Activated T-cell treated with anti-CD3 and anti-CD28 coated beads, Interleukin-2, amount 50 U/mL, for 4 hours (primary cell): ENCODE data around the gene SBK2. TPM values are rescaled to one million over a fixed set of nuclear protein-coding genes. Genes with fewer than 3 reads are reported as not detected.

Source experiments
- ATAC-seq, 2 donors: fragments of 200-7000 bp; cut with Tn5 transposase; one replicate each; pipeline ENCODE4 v1.10.0; 2021
- DNase-seq: peaks from one replicate; pipeline ENCODE4 v3.0.0-alpha.2; 2020
- H3K27me3 Mint-ChIP-seq: one replicate; pipeline ENCODE4 v1.8.0; 2021; ENCODE audit warnings: low read depth, mixed read lengths
- H3K36me3 Mint-ChIP-seq: one replicate; pipeline ENCODE4 v1.8.0; 2022; ENCODE audit warnings: mixed read lengths; ENCODE audit not compliant: insufficient read depth
- H3K4me1 Mint-ChIP-seq: one replicate; pipeline ENCODE4 v1.8.0; 2021; ENCODE audit warnings: low read depth, mixed read lengths
- H3K4me3 Mint-ChIP-seq: one replicate; pipeline ENCODE4 v1.8.0; 2021; ENCODE audit warnings: mild to moderate bottlenecking, moderate library complexity, mixed read lengths
- H3K9me3 Mint-ChIP-seq: one replicate; pipeline ENCODE4 v1.8.0; 2021; ENCODE audit warnings: mixed read lengths
- total RNA-seq, 3 donors: library from RNA; stranded (reverse); gene quantifications; one replicate each; pipeline ENCODE4 v1.2.1, GENCODE V29; 2021

SBK2 gene
- total RNA-seq, 3 donors from 2014 or later: not detected

DNA sequence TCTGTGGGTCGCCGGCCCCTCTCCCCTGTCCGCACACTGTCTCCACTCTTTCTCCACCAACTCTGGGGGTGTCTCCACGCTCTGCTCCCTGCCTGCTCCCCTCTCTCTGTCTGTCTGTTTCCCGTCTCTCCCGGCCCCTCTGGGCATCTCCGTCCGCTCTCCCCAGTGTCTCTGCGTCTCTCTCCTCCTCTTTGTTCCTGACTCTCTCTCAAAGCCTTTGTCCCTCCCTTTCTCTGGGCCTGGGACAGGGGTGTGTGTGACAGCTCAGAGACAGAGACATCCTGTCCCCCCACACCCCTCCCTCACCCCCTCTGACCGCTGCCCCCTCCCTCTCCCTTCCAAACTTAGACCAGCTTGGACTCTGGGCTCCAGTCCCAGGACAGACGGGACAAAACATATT lies 9.1 kb upstream of the SBK2 start:
- no peaks in the 10 kb centered on the region for H3K4me1 Mint-ChIP-seq
- DNase-seq: no peak
- H3K27me3 Mint-ChIP-seq: peaks cover 28% of the 10 kb centered on the region
- no peaks in the 10 kb centered on the region for H3K36me3 Mint-ChIP-seq
- no peaks in the 10 kb centered on the region for H3K9me3 Mint-ChIP-seq
- no peak for ATAC-seq
- H3K4me3 Mint-ChIP-seq: no peak overlapping the region

- ATAC-seq (no peak), DNase-seq (no peak)
- H3K36me3 Mint-ChIP-seq: no peaks in the 10 kb centered on the region
- no peaks in the 10 kb centered on the region for H3K4me1 Mint-ChIP-seq
- no peaks in the 10 kb centered on the region for H3K9me3 Mint-ChIP-seq
- H3K27me3 Mint-ChIP-seq: peaks cover 28% of the 10 kb centered on the region
- no peak within 1 kb of the TSS for H3K4me3 Mint-ChIP-seq
Measured at GRCh38 chr19:55545443-55545842, 8.5 kb upstream of the SBK2 start, which contains the start of gene SBK3. Gene SBK3, minus strand, starts transcription at chr19:55545543. Its CDS starts 0 bp downstream, at chr19:55545543.

DNA sequence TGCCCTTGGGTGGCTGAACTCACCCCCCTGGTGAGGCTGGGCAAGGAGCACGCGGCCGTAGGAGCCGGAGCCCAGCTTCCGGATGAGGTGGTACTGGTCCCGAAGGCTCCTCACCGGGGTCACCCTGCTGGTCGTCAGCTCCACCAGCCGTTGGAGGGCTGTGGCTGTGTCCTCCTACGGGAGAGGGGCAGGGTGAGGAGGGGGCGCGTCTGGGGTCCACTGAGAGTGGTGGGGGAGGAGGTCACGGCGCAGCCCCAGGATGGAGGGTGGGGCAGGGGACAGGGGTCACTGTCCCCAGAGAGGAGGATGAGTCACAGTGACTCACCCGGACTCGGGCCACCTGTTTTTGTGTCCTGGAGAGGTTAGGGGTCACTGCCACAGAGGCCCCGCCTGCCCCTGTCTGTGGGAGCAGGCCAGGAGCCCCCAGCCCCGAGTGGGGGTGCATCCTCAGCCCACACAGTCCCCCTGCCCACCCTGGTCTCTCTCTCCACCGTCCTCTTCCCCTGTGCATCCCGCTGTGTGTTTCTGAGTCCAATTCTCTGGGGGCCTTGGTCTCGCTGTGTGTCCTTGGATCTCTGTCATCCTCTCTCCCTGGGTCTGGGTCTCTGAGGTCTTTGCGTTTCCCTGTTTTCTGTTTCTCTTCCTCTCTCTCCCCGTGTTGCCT lies 8.0 kb upstream of the SBK2 start:
- no peak for DNase-seq
- Mint-ChIP-seq H3K27me3 (peaks cover 28% of the 10 kb centered on the region), H3K9me3 (no peaks in the 10 kb centered on the region), H3K4me1 (no peaks in the 10 kb centered on the region), H3K4me3 (no peak overlapping the region), H3K36me3 (no peaks in the 10 kb centered on the region)
- ATAC-seq: no peak

GRCh38 chr19:55544014-55544413 lies 7.1 kb upstream of the SBK2 start:
- Mint-ChIP-seq H3K36me3 (no peaks in the 10 kb centered on the region), H3K4me1 (no peaks in the 10 kb centered on the region), H3K4me3 (no peak overlapping the region), H3K27me3 (peaks cover 25% of the 10 kb centered on the region), H3K9me3 (no peaks in the 10 kb centered on the region)
- ATAC-seq: no peak
- no peak for DNase-seq

- no peak for ATAC-seq
- Mint-ChIP-seq H3K9me3 (no peaks in the 10 kb centered on the region), H3K4me1 (no peaks in the 10 kb centered on the region)
Measured at GRCh38 chr19:55543567-55543966, 6.6 kb upstream of the SBK2 start.

DNA sequence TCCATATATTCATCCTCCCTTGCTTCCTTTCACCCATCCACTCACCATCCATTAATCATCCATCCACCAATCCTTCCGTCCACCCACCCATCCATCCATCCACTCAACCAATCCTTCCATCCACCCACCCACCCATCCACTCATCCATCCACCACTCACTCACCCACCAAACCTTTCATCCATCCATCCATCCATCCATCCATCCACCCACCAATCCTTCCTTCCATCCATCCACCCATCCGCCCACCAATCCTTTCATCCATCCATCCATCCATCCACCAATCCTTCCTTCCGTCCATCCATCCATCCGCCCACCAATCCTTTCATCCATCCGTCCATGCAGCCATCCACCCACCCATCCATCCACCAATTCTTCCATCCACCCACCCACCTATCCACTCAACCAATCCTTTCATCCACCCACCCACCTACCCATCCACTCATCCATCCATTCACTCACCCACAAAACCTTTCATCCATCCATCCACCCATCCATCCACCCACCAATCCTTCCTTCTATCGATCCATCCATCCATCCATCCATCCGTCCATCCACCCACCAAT lies 5.4 kb upstream of the SBK2 start:
- Mint-ChIP-seq H3K4me3 (no peak overlapping the region), H3K9me3 (no peaks in the 10 kb centered on the region), H3K4me1 (no peaks in the 10 kb centered on the region), H3K36me3 (no peaks in the 10 kb centered on the region), H3K27me3 (peaks cover 15% of the 10 kb centered on the region)
- no peak for DNase-seq
- ATAC-seq: no peak

More at GRCh38 chr19:55543567-55543966, 6.6 kb upstream of the SBK2 start:
- Mint-ChIP-seq H3K4me3 (no peak overlapping the region), H3K27me3 (peaks cover 24% of the 10 kb centered on the region), H3K36me3 (no peaks in the 10 kb centered on the region)
- no peak for DNase-seq

DNA sequence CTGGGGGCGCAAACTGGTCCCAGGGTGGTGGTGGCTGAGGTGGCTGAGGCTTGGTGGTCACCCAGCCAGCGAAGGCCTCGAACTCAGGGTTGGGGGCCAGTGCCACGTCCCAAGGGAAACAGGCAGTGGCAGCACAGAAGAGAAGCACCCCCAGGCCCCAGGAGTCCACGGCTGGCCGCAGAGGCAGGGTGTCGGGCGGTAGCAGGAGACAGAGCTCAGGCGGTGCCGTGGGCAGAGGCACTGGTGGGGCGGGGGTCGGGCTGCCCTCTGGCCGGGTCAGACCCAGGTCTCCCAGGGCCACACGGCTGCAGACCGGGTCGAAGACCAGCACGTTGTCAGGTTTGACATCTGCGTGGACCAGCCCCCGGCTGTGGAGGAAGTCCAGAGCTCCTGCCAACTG lies 4.2 kb upstream of the SBK2 start:
- DNase-seq (no peak), ATAC-seq (no peak)
- Mint-ChIP-seq H3K9me3 (no peaks in the 10 kb centered on the region), H3K36me3 (no peaks in the 10 kb centered on the region), H3K27me3 (peaks cover 10% of the 10 kb centered on the region), H3K4me1 (no peaks in the 10 kb centered on the region), H3K4me3 (no peak overlapping the region)

DNA sequence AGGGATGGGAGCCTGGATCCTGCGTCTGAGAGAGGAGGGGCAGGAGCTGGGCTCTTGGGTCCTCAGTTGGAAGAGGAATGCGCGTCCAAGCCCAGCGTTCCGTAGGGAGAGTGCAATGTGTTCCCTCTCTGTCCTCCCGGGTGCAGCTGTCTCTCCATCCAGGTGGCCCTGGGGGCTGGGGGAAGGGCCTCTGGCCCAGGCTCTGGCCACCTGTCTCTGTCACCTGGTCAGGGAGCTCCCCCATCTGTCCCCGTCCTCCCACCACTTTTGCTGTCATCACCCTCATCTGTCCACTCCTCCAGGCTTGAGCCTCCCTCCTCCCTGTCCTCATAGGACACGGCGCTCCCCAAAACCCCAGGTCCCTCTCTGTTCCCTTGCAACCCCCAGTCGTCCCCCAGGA lies 3.7 kb upstream of the SBK2 start:
- Mint-ChIP-seq H3K4me3 (no peak overlapping the region), H3K4me1 (no peaks in the 10 kb centered on the region), H3K9me3 (no peaks in the 10 kb centered on the region), H3K36me3 (no peaks in the 10 kb centered on the region), H3K27me3 (peaks cover 6% of the 10 kb centered on the region)
- DNase-seq (no peak), ATAC-seq (no peak)

- ATAC-seq (no peak), DNase-seq (no peak)
- Mint-ChIP-seq H3K36me3 (no peaks in the 10 kb centered on the region), H3K9me3 (no peaks in the 10 kb centered on the region), H3K4me1 (no peaks in the 10 kb centered on the region), H3K27me3 (no peaks in the 10 kb centered on the region), H3K4me3 (no peak overlapping the region)
Measured at GRCh38 chr19:55539090-55539984, 2.4 kb upstream of the SBK2 start.

- Mint-ChIP-seq H3K9me3 (no peaks in the 10 kb centered on the region), H3K4me3 (no peak overlapping the region), H3K4me1 (no peaks in the 10 kb centered on the region), H3K36me3 (no peaks in the 10 kb centered on the region), H3K27me3 (no peaks in the 10 kb centered on the region)
- no peak for DNase-seq
- no peak for ATAC-seq
Measured at GRCh38 chr19:55538132-55538531, 1.2 kb upstream of the SBK2 start.

- H3K36me3 Mint-ChIP-seq: no peaks in the 10 kb centered on the region
- no peaks in the 10 kb centered on the region for H3K4me1 Mint-ChIP-seq
- no peak overlapping the region for H3K4me3 Mint-ChIP-seq
- ATAC-seq: no peak
- H3K27me3 Mint-ChIP-seq: no peaks in the 10 kb centered on the region
- H3K9me3 Mint-ChIP-seq: no peaks in the 10 kb centered on the region
- DNase-seq: no peak
Measured at GRCh38 chr19:55537741-55538111, 793 bp upstream of the SBK2 start.

GRCh38 chr19:55536366-55536765 lies 567 bp downstream of the SBK2 start:
- Mint-ChIP-seq H3K4me1 (no peaks in the 10 kb centered on the region), H3K9me3 (no peaks in the 10 kb centered on the region), H3K27me3 (no peaks in the 10 kb centered on the region), H3K4me3 (no peak overlapping the region), H3K36me3 (no peaks in the 10 kb centered on the region)
- ATAC-seq (no peak), DNase-seq (no peak)

DNA sequence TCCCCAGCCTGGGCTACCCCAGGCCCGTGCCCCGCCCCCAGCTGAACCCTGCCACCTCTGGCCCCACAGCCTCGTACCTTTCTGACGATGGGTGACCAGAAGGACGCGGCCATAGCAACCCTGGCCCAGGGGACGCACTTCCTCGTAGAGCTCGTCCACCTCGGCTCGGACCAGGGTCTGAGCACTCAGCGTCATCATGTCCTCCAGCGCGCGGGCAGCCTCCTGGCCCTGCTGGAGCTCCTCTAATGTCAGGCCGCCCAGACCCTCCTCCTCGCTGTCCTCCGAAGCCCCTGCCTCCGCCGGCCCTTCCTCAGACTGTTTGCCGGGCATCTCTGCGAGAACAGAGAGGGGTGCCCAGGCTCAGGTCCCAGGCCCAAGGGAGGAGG lies 975 bp downstream of the SBK2 start:
- no peak overlapping the region for H3K4me3 Mint-ChIP-seq

GRCh38 chr19:55535173-55535964 lies 1.6 kb downstream of the SBK2 start:
- Mint-ChIP-seq H3K27me3 (no peaks in the 10 kb centered on the region), H3K4me3 (no peak overlapping the region), H3K36me3 (no peaks in the 10 kb centered on the region), H3K4me1 (no peaks in the 10 kb centered on the region), H3K9me3 (no peaks in the 10 kb centered on the region)
- DNase-seq: no peak
- no peak for ATAC-seq

More for the DNA sequence above, 975 bp downstream of the SBK2 start:
- Mint-ChIP-seq H3K27me3 (no peaks in the 10 kb centered on the region), H3K9me3 (no peaks in the 10 kb centered on the region), H3K4me1 (no peaks in the 10 kb centered on the region), H3K36me3 (no peaks in the 10 kb centered on the region)
- no peak for ATAC-seq
- no peak for DNase-seq
